Stimulated activated CD4-positive, alpha-beta T cell treated with anti-CD3 and anti-CD28 coated beads, Interleukin-1b, Interleukin-23, amount 100 ng/mL, for 1 hour (primary cell): Measurements from ENCODE around the gene CCDC146.
A peak's percentile ranks its signal among the peaks of the same experiment; 100 is the strongest.
"Not testable (repeated sequence)": the region's sequence is repeated elsewhere in the genome, so short reads cannot be mapped to it uniquely, and the experiment has no call there.

ENCODE experiments used
- DNase-seq, 2 donors: peaks; one replicate each; pipeline ENCODE4 v3.0.0-alpha.2; 2020; ENCODE audit warnings: low read depth in 2 of 2

CCDC146 gene

GRCh38 chr7:77121860-77122681 is at the start of gene CCDC146:
Gene CCDC146 (plus strand): TSS chr7:77122615. CDS start chr7:77167669, 45,054 bp downstream.
- peak; percentile 79 to 82 for DNase-seq

- DNase-seq: not testable (repeated sequence)
These were observed 47.5 kb upstream of the CCDC146 start for GRCh38 chr7:77074786-77075396.

GRCh38 chr7:77077060-77077459 is 45.4 kb upstream of the CCDC146 start:
- DNase-seq: not testable (repeated sequence)

GRCh38 chr7:77079112-77079511 is 43.3 kb upstream of the CCDC146 start:
- not testable (repeated sequence) for DNase-seq

GRCh38 chr7:77079624-77080023 is 42.8 kb upstream of the CCDC146 start:
- DNase-seq: not testable (repeated sequence)

- not testable (repeated sequence) for DNase-seq
These were observed 42.2 kb upstream of the CCDC146 start for GRCh38 chr7:77080236-77080635.

GRCh38 chr7:77082192-77082591 is 40.2 kb upstream of the CCDC146 start:
- not testable (repeated sequence) for DNase-seq

- not testable (repeated sequence) for DNase-seq
These were observed 30.1 kb upstream of the CCDC146 start for GRCh38 chr7:77092301-77092700.

- not testable (repeated sequence) for DNase-seq
These were observed 21.9 kb upstream of the CCDC146 start for GRCh38 chr7:77100501-77100900.

- not testable (repeated sequence) for DNase-seq
These were observed 21.2 kb upstream of the CCDC146 start for GRCh38 chr7:77101187-77101586.

GRCh38 chr7:77102671-77103070 is 19.7 kb upstream of the CCDC146 start:
- DNase-seq: not testable (repeated sequence)

- DNase-seq: not testable (repeated sequence)
These were observed 16.5 kb upstream of the CCDC146 start for GRCh38 chr7:77105904-77106303.

- not testable (repeated sequence) for DNase-seq
These were observed 14.8 kb upstream of the CCDC146 start for GRCh38 chr7:77107659-77108058.

- not testable (repeated sequence) for DNase-seq
These were observed 14.1 kb upstream of the CCDC146 start for GRCh38 chr7:77108362-77108761.

- not testable (repeated sequence) for DNase-seq
These were observed 9.6 kb upstream of the CCDC146 start for GRCh38 chr7:77112719-77113306.

- not testable (repeated sequence) for DNase-seq
These were observed 3.1 kb downstream of the CCDC146 start for GRCh38 chr7:77125486-77125885.

GRCh38 chr7:77127009-77127408 is 4.6 kb downstream of the CCDC146 start:
- DNase-seq: not testable (repeated sequence)

GRCh38 chr7:77128582-77129410 is 6.4 kb downstream of the CCDC146 start:
- DNase-seq: not testable (repeated sequence)

- DNase-seq: not testable (repeated sequence)
These were observed 9.4 kb downstream of the CCDC146 start for GRCh38 chr7:77131781-77132180.

- not testable (repeated sequence) for DNase-seq
These were observed 16.3 kb downstream of the CCDC146 start for GRCh38 chr7:77138668-77139067.

GRCh38 chr7:77140291-77140690 is 17.9 kb downstream of the CCDC146 start:
- DNase-seq: not testable (repeated sequence)
